ENCODE measurements around the gene CDH12. TPM values are rescaled to one million over a fixed set of nuclear protein-coding genes. Genes with fewer than 3 reads are reported as not detected.

CDH12 gene
- total and polyA plus RNA-seq, 2 donors (not counting 3 experiments of a cell fraction or from before 2014, with no cell fraction given) = 0.03 TPM; not detected in 1

DNA sequence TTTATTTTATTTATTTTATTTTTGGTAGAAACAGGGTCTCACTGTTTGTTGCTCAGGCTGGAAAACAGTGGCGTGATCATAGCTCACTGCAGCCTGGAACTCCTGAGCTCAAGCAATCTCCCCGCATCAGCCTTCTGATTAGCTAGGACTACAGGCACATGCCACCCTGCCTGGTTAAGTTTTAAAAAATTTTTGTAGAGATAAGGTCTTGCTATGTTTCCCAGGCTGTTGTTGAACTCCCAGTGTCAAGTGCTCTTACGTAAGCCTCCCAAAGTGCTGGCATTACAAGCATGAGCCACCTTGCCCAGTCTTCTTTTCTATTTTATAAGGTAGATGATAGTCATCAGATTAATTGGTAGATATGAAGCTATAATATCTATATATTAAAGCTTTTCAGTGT, 382.7 kb downstream of the CDH12 start:
- FAIRE-seq = no peak
- CTCF ChIA-PET = no interaction called here
- Histone ChIP-seq H3K4me2 (ENCODE audit: insufficient read depth, low read length) (no peak overlapping the region), H2AFZ (ENCODE audit: low read depth, low read length) (no peak overlapping the region), H3K36me3 (ENCODE audit: control insufficient read depth in 2 of 2, extremely low read depth in 1 of 2, insufficient read depth in 2 of 2, low read length in 2 of 2) (no peaks in the 10 kb centered on the region), H3K9me3 (replicated peaks; ENCODE audit: control insufficient read depth, insufficient read depth, low read length) (no peaks in the 10 kb centered on the region), H3K4me1 (ENCODE audit: control insufficient read depth, extremely low read depth, insufficient read depth, low read length) (no peaks in the 10 kb centered on the region), H3K4me3 (replicated peaks in 1 of 3; ENCODE audit: insufficient read depth in 1 of 3, low read depth in 1 of 3, low read length in 3 of 3) (no peak overlapping the region), H4K20me1 (replicated peaks; ENCODE audit: control insufficient read depth, extremely low read depth, insufficient read depth, low read length) (no peaks in the 10 kb centered on the region), H3K27me3 (ENCODE audit: control insufficient read depth in 2 of 2, insufficient read depth in 2 of 2, low read length in 2 of 2) (no peaks in the 10 kb centered on the region), H3K9me1 (replicated peaks; ENCODE audit: control insufficient read depth, extremely low read depth, insufficient read depth, low read length) (no peaks in the 10 kb centered on the region), H3K27ac (ENCODE audit: insufficient read depth, low read depth, low read length) (no peak overlapping the region), H3K79me2 (ENCODE audit: control insufficient read depth, insufficient read depth, low read length) (no peaks in the 10 kb centered on the region), H3K9ac (replicated peaks; ENCODE audit: extremely low read depth, insufficient read depth, low read length) (no peak overlapping the region)
- intact Hi-C loops (cut with micrococcal nuclease) (no loop called here), dilution Hi-C loops (cut with MboI; ENCODE audit: extremely low pct_ligation_motif_present, low sequenced_read_pairs) (no loop called here)
- TF ChIP-seq MYC (IDR thresholded peaks at IDR 0.05; ENCODE audit: low read depth, low read length) (no peak), GATA2 (IDR thresholded peaks at IDR 0.05; ENCODE audit: insufficient read depth, insufficient read length, low read depth, low read length) (no peak)
- POLR2A ChIA-PET = no interaction called here
- no TSS peak for BruUV-seq (replicated peaks)
- DNase-seq (ENCODE audit: low read depth, low spot score) = no peak

DNA sequence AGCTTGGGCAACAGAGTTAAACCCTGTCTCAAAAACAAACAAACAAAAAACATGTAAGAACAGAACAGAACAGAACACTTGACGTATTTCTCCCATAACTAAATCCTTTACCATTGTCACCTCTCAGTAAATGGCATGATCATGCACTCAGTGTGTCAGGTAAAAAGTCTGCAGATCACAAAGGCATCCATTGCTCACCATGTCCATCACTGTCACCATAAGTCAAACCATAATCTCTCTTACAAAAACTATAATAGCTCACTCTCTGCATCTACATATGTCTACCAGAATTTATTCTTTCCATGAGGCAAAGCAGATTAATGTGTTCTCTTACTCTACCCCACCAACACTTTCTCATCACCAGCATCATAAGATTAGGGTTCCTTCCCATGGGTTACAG, 387.5 kb downstream of the CDH12 start:
- H3K79me2 ChIP-seq (ENCODE audit: control insufficient read depth, insufficient read depth, low read length) = no peaks in the 10 kb centered on the region
- CTCF ChIA-PET = no interaction called here
- no peaks in the 10 kb centered on the region for H3K4me1 ChIP-seq (ENCODE audit: control insufficient read depth, extremely low read depth, insufficient read depth, low read length)
- no peak overlapping the region for H3K9ac ChIP-seq (replicated peaks; ENCODE audit: extremely low read depth, insufficient read depth, low read length)
- H3K4me2 ChIP-seq (ENCODE audit: insufficient read depth, low read length) = no peak overlapping the region
- no peaks in the 10 kb centered on the region for H4K20me1 ChIP-seq (replicated peaks; ENCODE audit: control insufficient read depth, extremely low read depth, insufficient read depth, low read length)
- H3K27ac ChIP-seq (ENCODE audit: insufficient read depth, low read depth, low read length) = no peak overlapping the region
- no peak overlapping the region for H2AFZ ChIP-seq (ENCODE audit: low read depth, low read length)
- POLR2A ChIA-PET = no interaction called here
- H3K9me3 ChIP-seq (replicated peaks; ENCODE audit: control insufficient read depth, insufficient read depth, low read length) = no peaks in the 10 kb centered on the region
- intact Hi-C loops (cut with micrococcal nuclease) (no loop called here), dilution Hi-C loops (cut with MboI; ENCODE audit: extremely low pct_ligation_motif_present, low sequenced_read_pairs) (no loop called here)
- DNase-seq (ENCODE audit: low read depth, low spot score) = no peak
- no peak for FAIRE-seq
- H3K36me3 ChIP-seq (ENCODE audit: control insufficient read depth in 2 of 2, extremely low read depth in 1 of 2, insufficient read depth in 2 of 2, low read length in 2 of 2) = no peaks in the 10 kb centered on the region
- no peak overlapping the region for H3K4me3 ChIP-seq (replicated peaks in 1 of 3; ENCODE audit: insufficient read depth in 1 of 3, low read depth in 1 of 3, low read length in 3 of 3)
- TF ChIP-seq, protein P1, sequence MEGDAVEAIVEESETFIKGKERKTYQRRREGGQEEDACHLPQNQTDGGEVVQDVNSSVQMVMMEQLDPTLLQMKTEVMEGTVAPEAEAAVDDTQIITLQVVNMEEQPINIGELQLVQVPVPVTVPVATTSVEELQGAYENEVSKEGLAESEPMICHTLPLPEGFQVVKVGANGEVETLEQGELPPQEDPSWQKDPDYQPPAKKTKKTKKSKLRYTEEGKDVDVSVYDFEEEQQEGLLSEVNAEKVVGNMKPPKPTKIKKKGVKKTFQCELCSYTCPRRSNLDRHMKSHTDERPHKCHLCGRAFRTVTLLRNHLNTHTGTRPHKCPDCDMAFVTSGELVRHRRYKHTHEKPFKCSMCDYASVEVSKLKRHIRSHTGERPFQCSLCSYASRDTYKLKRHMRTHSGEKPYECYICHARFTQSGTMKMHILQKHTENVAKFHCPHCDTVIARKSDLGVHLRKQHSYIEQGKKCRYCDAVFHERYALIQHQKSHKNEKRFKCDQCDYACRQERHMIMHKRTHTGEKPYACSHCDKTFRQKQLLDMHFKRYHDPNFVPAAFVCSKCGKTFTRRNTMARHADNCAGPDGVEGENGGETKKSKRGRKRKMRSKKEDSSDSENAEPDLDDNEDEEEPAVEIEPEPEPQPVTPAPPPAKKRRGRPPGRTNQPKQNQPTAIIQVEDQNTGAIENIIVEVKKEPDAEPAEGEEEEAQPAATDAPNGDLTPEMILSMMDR (IDR thresholded peaks at IDR 0.05; ENCODE audit: extremely low read depth in 1 of 2, insufficient read depth in 1 of 2, low read depth in 1 of 2, low read length in 2 of 2) = no peak
- TF ChIP-seq FOS (IDR thresholded peaks at IDR 0.05; ENCODE audit: borderline replicate concordance, insufficient read depth, low read length) (no peak), EZH2 (IDR thresholded peaks at IDR 0.05; ENCODE audit: borderline replicate concordance, low read depth, low read length, severe bottlenecking) (no peak), POLR2AphosphoS5 (IDR thresholded peaks at IDR 0.05; ENCODE audit: insufficient read depth, low read depth, low read length) (no peak), GATA2 (IDR thresholded peaks at IDR 0.05; ENCODE audit: insufficient read depth, insufficient read length, low read depth, low read length) (no peak), MYC (IDR thresholded peaks at IDR 0.05; ENCODE audit: low read depth, low read length) (no peak), POLR2A (IDR thresholded peaks at IDR 0.05; ENCODE audit: low read depth, low read length) (no peak), JUN (IDR thresholded peaks at IDR 0.05; ENCODE audit: borderline replicate concordance, insufficient read depth, insufficient read length, low read depth) (no peak)
- TF ChIP-seq, protein P2, sequence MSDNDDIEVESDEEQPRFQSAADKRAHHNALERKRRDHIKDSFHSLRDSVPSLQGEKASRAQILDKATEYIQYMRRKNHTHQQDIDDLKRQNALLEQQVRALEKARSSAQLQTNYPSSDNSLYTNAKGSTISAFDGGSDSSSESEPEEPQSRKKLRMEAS (IDR thresholded peaks at IDR 0.05; ENCODE audit: insufficient read depth, insufficient read length) = no peak
- BruUV-seq (replicated peaks) = no TSS peak
- H3K9me1 ChIP-seq (replicated peaks; ENCODE audit: control insufficient read depth, extremely low read depth, insufficient read depth, low read length) = no peaks in the 10 kb centered on the region
- no peaks in the 10 kb centered on the region for H3K27me3 ChIP-seq (ENCODE audit: control insufficient read depth in 2 of 2, insufficient read depth in 2 of 2, low read length in 2 of 2)

Measured in endothelial cell of umbilical vein (primary cell).